Kidney glomerular epithelial cell (primary cell): Measurements from ENCODE around the gene ARPP19.
"Not testable (repeated sequence)": the region's sequence is repeated elsewhere in the genome, so short reads cannot be mapped to it uniquely, and the experiment has no call there.

Experiments
- DNase-seq: peaks from one replicate; lab custom pipeline; 2025; lab: John Stamatoyannopoulos, UW

The ARPP19 gene

GRCh38 chr15:52512869-52513268, 56.0 kb downstream of the ARPP19 start:
- not testable (repeated sequence) for DNase-seq

- DNase-seq: no peak
These were observed 57.7 kb downstream of the ARPP19 start for GRCh38 chr15:52511084-52511483.

GRCh38 chr15:52509500-52510245, 59.2 kb downstream of the ARPP19 start:
- DNase-seq: no peak

DNA sequence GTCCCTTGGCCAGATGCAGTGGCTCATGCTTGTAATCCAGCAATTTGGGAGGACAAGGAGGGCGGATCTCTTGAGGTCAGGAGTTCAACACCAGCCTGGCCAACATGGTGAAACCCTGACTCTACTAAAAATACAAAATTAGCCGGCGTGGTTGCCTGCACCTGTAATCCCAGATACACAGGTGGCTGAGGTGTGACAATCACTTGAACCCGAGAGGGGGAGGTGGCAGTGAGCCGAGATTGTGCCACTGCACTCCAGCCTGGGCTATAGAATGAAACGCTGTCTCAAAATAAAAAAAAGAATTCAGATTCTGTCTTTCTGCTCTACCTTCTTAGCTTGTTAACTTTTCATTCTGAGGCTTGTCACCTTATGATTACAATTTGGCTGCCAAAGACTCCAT, 62.3 kb downstream of the ARPP19 start:
- DNase-seq: no peak

DNA sequence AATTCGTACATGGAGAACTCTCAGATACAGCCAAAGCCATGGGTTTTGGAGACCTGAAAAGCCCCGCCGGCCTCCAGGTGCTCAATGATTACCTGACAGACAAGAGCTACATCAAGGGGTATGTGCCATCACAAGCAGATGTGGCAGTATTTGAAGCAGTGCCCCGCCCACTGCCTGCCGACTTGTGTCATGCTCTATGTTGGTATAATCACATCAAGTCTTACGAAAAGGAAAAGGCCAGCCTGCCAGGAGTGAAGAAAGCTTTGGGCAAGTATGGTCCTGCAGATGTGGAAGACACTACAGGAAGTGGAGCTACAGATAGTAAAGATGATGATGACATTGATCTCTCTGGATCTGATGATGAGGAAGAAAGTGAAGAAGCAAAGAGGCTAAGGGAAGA, 63.7 kb downstream of the ARPP19 start:
- DNase-seq: no peak

GRCh38 chr15:52503788-52504496, 64.9 kb downstream of the ARPP19 start:
- DNase-seq: peak; percentile 13

DNA sequence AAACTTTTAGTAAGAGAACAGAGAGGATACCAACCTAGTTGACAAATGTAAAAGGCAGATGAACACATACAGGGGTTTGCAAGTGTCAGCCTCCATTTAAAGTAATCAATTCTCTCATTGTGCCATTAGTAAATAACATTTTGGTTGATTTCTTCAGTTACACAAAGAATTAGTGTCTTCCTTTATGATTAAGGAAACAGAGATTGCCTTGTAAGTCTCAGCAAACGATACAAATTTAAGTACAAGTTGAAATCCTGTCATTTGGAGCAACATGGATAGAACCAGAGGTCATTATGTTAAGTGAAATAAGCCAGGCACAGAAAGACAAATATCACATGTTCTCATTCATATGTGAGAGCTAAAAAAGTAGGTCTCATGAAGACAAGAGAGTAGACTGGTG, 66.2 kb downstream of the ARPP19 start:
- no peak for DNase-seq

DNA sequence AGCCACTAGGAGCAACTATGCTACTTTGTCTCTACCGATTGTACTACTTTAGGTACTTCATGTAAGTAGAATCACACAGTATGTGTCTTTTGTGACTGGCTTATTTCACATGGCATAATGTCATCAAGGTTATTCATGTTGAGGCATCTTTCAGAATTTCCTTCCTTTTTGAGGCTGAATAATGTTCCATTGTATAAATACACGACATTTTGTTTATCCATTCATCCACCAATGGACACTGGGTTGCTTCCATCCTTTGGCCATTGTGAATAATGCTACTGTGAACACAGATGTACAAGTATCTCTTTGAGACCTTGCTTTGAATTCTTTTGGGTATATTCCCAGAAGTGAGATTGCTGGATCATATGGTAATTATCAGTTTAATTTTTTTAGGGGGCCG, 69.3 kb downstream of the ARPP19 start:
- no peak for DNase-seq

- no peak for DNase-seq
These were observed 70.1 kb downstream of the ARPP19 start for GRCh38 chr15:52498706-52499105.
